Astrocyte (in vitro differentiated cells and primary cell): ENCODE measurements around the gene JAK3.

Experiments used
- EZH2 ChIP-seq: IDR thresholded peaks from 2 replicates; pipeline ENCODE4 v1.6.1; 2012; ENCODE audit warnings: mild to moderate bottlenecking, low read length, inconsistent platforms; ENCODE audit not compliant: insufficient read depth
- TF ChIP-seq, protein P1 (sequence below): IDR thresholded peaks from 2 replicates; pipeline ENCODE4 v1.5.1; 2011; ENCODE audit warnings: low read depth, mild to moderate bottlenecking, inconsistent platforms, low read length, moderate library complexity; ENCODE audit not compliant: insufficient read depth

DNA sequence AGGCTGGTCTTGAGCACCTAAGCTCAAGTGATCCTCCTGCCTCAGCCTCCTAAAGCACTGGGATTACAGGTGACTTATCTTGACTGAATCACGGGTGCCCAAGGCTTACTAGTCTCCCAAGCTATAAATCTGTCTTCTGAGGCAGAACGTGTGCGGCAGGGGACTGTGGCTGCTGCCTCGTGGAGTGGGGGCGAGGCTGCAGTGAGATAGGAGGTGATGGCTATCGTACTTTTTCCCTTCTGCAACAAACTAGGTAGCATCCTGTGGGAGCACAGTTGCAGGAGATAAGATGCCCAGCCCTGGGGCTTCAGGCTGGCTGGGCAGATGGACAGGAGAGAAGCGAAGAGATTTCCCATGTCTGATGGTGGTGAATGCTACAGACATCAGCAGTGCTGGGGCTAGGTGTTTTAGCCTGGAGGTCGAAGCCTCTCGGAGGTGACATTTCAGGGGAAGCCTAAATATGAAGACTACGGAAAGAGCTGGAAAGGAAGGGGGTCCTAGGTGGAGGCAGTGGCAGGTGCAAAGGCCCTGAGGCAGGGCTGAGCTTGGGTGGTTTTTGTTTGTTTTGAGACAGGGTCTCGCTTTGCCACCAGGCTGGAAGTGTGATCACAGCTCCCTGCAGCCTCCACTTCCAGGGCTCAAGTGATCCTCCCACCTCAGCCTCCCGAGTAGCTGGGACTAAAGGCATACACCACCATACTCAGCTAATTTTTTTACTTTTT, 45.5 kb downstream of the JAK3 start:
- TF ChIP-seq, protein P1, sequence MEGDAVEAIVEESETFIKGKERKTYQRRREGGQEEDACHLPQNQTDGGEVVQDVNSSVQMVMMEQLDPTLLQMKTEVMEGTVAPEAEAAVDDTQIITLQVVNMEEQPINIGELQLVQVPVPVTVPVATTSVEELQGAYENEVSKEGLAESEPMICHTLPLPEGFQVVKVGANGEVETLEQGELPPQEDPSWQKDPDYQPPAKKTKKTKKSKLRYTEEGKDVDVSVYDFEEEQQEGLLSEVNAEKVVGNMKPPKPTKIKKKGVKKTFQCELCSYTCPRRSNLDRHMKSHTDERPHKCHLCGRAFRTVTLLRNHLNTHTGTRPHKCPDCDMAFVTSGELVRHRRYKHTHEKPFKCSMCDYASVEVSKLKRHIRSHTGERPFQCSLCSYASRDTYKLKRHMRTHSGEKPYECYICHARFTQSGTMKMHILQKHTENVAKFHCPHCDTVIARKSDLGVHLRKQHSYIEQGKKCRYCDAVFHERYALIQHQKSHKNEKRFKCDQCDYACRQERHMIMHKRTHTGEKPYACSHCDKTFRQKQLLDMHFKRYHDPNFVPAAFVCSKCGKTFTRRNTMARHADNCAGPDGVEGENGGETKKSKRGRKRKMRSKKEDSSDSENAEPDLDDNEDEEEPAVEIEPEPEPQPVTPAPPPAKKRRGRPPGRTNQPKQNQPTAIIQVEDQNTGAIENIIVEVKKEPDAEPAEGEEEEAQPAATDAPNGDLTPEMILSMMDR: no peak
- TF ChIP-seq EZH2: no peak
